NB4 (cell line): ENCODE results near the gene GSS.

Experiments used
- CTCF ChIP-seq: IDR thresholded peaks from one replicate; pipeline ENCODE4 v1.5.1; 2012; ENCODE audit warnings: low read depth, low read length
- MAX ChIP-seq: IDR thresholded peaks from 2 replicates; pipeline ENCODE4 v1.6.1; 2011; ENCODE audit warnings: low read depth, low read length
- MYC ChIP-seq: IDR thresholded peaks from 2 replicates; pipeline ENCODE4 v1.6.1; 2011; ENCODE audit warnings: low read depth, low read length
- POLR2A ChIP-seq: IDR thresholded peaks from 2 replicates; pipeline ENCODE4 v1.6.1; 2011; ENCODE audit warnings: mild to moderate bottlenecking; ENCODE audit not compliant: insufficient read length; ENCODE audit errors: extremely low read depth

- TF ChIP-seq CTCF (no peak), POLR2A (no peak), MAX (no peak), MYC (no peak)
Observed at GRCh38 chr20:35004051-35004725, 48.6 kb upstream of the GSS start.
